NCI-H1092 (cell line): ENCODE data around the gene IL17RA.

Source experiments
- DNase-seq: peaks from one replicate; lab custom pipeline; 2025; lab: John Stamatoyannopoulos, UW

The IL17RA gene

GRCh38 chr22:17106161-17106784, 21.5 kb downstream of the IL17RA start:
- DNase-seq: no peak

GRCh38 chr22:17106785-17107546, 22.2 kb downstream of the IL17RA start:
- DNase-seq: no peak

- no peak for DNase-seq
Observed at GRCh38 chr22:17107547-17107810, 22.7 kb downstream of the IL17RA start.

GRCh38 chr22:17108256-17109112, 23.7 kb downstream of the IL17RA start:
- DNase-seq: no peak

GRCh38 chr22:17109113-17109865, 24.5 kb downstream of the IL17RA start:
- no peak for DNase-seq

GRCh38 chr22:17109976-17110375, 25.2 kb downstream of the IL17RA start:
- DNase-seq: no peak

GRCh38 chr22:17110791-17111550, 26.2 kb downstream of the IL17RA start:
- no peak for DNase-seq

- DNase-seq: no peak
Observed at GRCh38 chr22:17112491-17113042, 27.8 kb downstream of the IL17RA start.

GRCh38 chr22:17113600-17113999, 28.8 kb downstream of the IL17RA start:
- DNase-seq: no peak

- no peak for DNase-seq
Observed at GRCh38 chr22:17114173-17114897, 29.5 kb downstream of the IL17RA start.

- no peak for DNase-seq
Observed at GRCh38 chr22:17114898-17115235, 30.1 kb downstream of the IL17RA start.

- no peak for DNase-seq
Observed at GRCh38 chr22:17115236-17115635, 30.4 kb downstream of the IL17RA start.

- no peak for DNase-seq
Observed at GRCh38 chr22:17115945-17116565, 31.3 kb downstream of the IL17RA start.

- DNase-seq: no peak
Observed at GRCh38 chr22:17116572-17117330, 32.0 kb downstream of the IL17RA start.

- no peak for DNase-seq
Observed at GRCh38 chr22:17117400-17117799, 32.6 kb downstream of the IL17RA start.

GRCh38 chr22:17117890-17118289, 33.1 kb downstream of the IL17RA start:
- DNase-seq: no peak

GRCh38 chr22:17118342-17118741, 33.5 kb downstream of the IL17RA start:
- no peak for DNase-seq

- no peak for DNase-seq
Observed at GRCh38 chr22:17119481-17120202, 34.8 kb downstream of the IL17RA start.

- no peak for DNase-seq
Observed at GRCh38 chr22:17120281-17120680, 35.5 kb downstream of the IL17RA start.
